B cell (primary cell): ENCODE data around the gene RRM1. TPM values are rescaled to one million over a fixed set of nuclear protein-coding genes. Genes with fewer than 3 reads are reported as not detected.

Source experiments
- ATAC-seq: fragments of 200-7000 bp; cut with Tn5 transposase; one replicate; pipeline ENCODE4 v1.10.0; 2021; ENCODE audit warnings: low read depth, mild to moderate bottlenecking, moderate number of reproducible peaks, moderate library complexity
- CTCF ChIA-PET: fragments of 350-600 bp; sonication (Branson Sonifier 250); formaldehyde crosslinking; loops from one replicate; lab custom pipeline; 2021; ENCODE audit warnings: antibody characterized with exemption, inconsistent platforms; lab: Charles Lee
- POLR2A ChIA-PET: fragments of 350-600 bp; sonication (Branson Sonifier 250); formaldehyde crosslinking; loops from one replicate; lab custom pipeline; 2021; ENCODE audit warnings: antibody characterized with exemption; lab: Charles Lee
- DNase-seq: peaks from one replicate; pipeline ENCODE4 v3.0.0; 2013
- H2AFZ ChIP-seq: 2 replicates; pipeline ENCODE4 v1.6.1; 2012; ENCODE audit warnings: mild to moderate bottlenecking, low read depth, low read length; ENCODE audit not compliant: insufficient read depth, poor library complexity, severe bottlenecking
- H3K27ac ChIP-seq, 2 donors: 1 replicate in 1 of 2; 2 replicates in 1 of 2; pipeline ENCODE4 v1.5.1; 2012 to 2013; ENCODE audit warnings: low read length in 2 of 2, mild to moderate bottlenecking in 2 of 2, moderate library complexity in 1 of 2
- H3K27me3 ChIP-seq, 4 experiments: fragments of 200-600 bp in 1 of 4; sonication (generic) in 1 of 4; replicated peaks in 1 of 4; 1 replicate in 2 of 4; 2 replicates in 2 of 4; pipeline versions ENCODE4 v1.6.1 to v1.7.0; 2013 to 2016; ENCODE audit warnings: low read length in 3 of 4, mild to moderate bottlenecking in 2 of 4, mixed read lengths in 1 of 4, moderate library complexity in 1 of 4; ENCODE audit not compliant: insufficient read depth in 4 of 4, control insufficient read depth in 3 of 4; ENCODE audit errors: control extremely low read depth in 1 of 4
- H3K36me3 ChIP-seq, 2 experiments: replicated peaks in 1 of 2; 1 replicate in 1 of 2; 2 replicates in 1 of 2; pipeline versions ENCODE4 v1.6.1 to v1.7.1; 2013; ENCODE audit warnings: low read length in 1 of 2; ENCODE audit not compliant: insufficient read depth in 2 of 2, control insufficient read depth in 1 of 2; ENCODE audit errors: control extremely low read depth in 1 of 2, extremely low read depth in 1 of 2
- H3K4me1 ChIP-seq, 2 donors: fragments of 200-600 bp in 1 of 2; sonication (generic) in 1 of 2; 1 replicate in 1 of 2; 2 replicates in 1 of 2; pipeline versions ENCODE4 v1.5.1 to v1.6.1; 2013 to 2017; ENCODE audit warnings: low read length in 2 of 2; ENCODE audit not compliant: control insufficient read depth in 2 of 2, insufficient read depth in 2 of 2
- H3K4me2 ChIP-seq: replicated peaks from 2 replicates; pipeline ENCODE3; 2012; ENCODE audit warnings: mild to moderate bottlenecking, low read depth, low read length; ENCODE audit not compliant: poor library complexity, severe bottlenecking
- H3K4me3 ChIP-seq, 5 experiments: fragments of 200-600 bp in 1 of 5; sonication (generic) in 1 of 5; 1 replicate in 3 of 5; 2 replicates in 2 of 5; pipeline versions ENCODE4 v1.5.1 to v1.7.0; 2011 to 2016; ENCODE audit warnings: low read length in 4 of 5, mild to moderate bottlenecking in 4 of 5, low read depth in 2 of 5, control low read depth in 1 of 5, moderate library complexity in 1 of 5; ENCODE audit not compliant: insufficient read depth in 1 of 5; ENCODE audit errors: control extremely low read depth in 1 of 5, extremely low read depth in 1 of 5
- H3K79me2 ChIP-seq: fragments of 200-600 bp; sonication (generic); one replicate; pipeline ENCODE4 v1.6.0; 2016; ENCODE audit warnings: low read length; ENCODE audit not compliant: control insufficient read depth, insufficient read depth
- H3K9ac ChIP-seq: fragments of 200-600 bp; sonication (generic); 2 replicates; pipeline ENCODE4 v1.6.1; 2017; ENCODE audit warnings: mild to moderate bottlenecking, low read length, moderate library complexity
- H3K9me3 ChIP-seq, 3 donors: one replicate each; pipeline versions ENCODE4 v1.6.1 to v1.7.1; 2013; ENCODE audit warnings: low read length in 2 of 3; ENCODE audit not compliant: control insufficient read depth in 2 of 3, insufficient read depth in 1 of 3; ENCODE audit errors: control extremely low read depth in 1 of 3
- H4K20me1 ChIP-seq: 2 replicates; pipeline ENCODE4 v1.6.0; 2012; ENCODE audit warnings: mild to moderate bottlenecking, low read length; ENCODE audit not compliant: insufficient read depth, control insufficient read depth, poor library complexity, severe bottlenecking
- H3K27ac Mint-ChIP-seq: one replicate; pipeline ENCODE4 v1.8.0; 2021; ENCODE audit warnings: mixed read lengths
- H3K27me3 Mint-ChIP-seq: one replicate; pipeline ENCODE4 v1.8.0; 2021; ENCODE audit warnings: mixed read lengths
- H3K4me1 Mint-ChIP-seq: one replicate; pipeline ENCODE4 v1.8.0; 2021; ENCODE audit warnings: mixed read lengths
- H3K4me3 Mint-ChIP-seq: one replicate; pipeline ENCODE4 v1.8.0; 2021; ENCODE audit warnings: mixed read lengths
- H3K9me3 Mint-ChIP-seq: one replicate; pipeline ENCODE4 v1.8.0; 2022; ENCODE audit warnings: mixed read lengths; ENCODE audit not compliant: insufficient read depth
- EZH2 ChIP-seq: IDR thresholded peaks from 2 replicates; pipeline ENCODE4 v1.6.1; 2012; ENCODE audit warnings: borderline replicate concordance, low read depth, mild to moderate bottlenecking, moderate library complexity, low read length; ENCODE audit not compliant: insufficient read depth, poor library complexity, severe bottlenecking
- WGBS: methylation state at CpG from one replicate; pipeline ENCODE4 v1.1.5; 2013; ENCODE audit warnings: missing lambda C conversion rate; ENCODE audit not compliant: insufficient coverage; 5-methylcytosine and 5-hydroxymethylcytosine counted together
- intact Hi-C: fragments of 100-400 bp; cut with micrococcal nuclease; formaldehyde crosslinking; loops from one replicate; pipeline ENCODE4 v1.10.0; 2022
- polyA plus RNA-seq: library from polyadenylated mRNA; depleted of rRNA; stranded (reverse); fragments of >200 nt; gene quantifications from 2 replicates; pipeline ENCODE4 v1.2.3, GENCODE V29; 2012
- total RNA-seq, 2 donors: library from RNA; stranded (reverse); fragments of 120-200 nt in 1 of 2; gene quantifications; 1 replicate in 1 of 2; 2 replicates in 1 of 2; pipeline versions ENCODE4 v1.2.3 to v1.2.4, GENCODE V29; 2013 to 2022
- TF ChIP-seq, protein P1 (sequence below): fragments of 200-600 bp; IDR thresholded peaks from one replicate; pipeline ENCODE4 v1.8.0; 2022; ENCODE audit warnings: antibody characterized with exemption, mild to moderate bottlenecking

The RRM1 gene
- total and polyA plus RNA-seq, 2 donors (not counting 1 experiment from before 2014, with no cell fraction given), result 6.0 to 24.5 TPM

DNA sequence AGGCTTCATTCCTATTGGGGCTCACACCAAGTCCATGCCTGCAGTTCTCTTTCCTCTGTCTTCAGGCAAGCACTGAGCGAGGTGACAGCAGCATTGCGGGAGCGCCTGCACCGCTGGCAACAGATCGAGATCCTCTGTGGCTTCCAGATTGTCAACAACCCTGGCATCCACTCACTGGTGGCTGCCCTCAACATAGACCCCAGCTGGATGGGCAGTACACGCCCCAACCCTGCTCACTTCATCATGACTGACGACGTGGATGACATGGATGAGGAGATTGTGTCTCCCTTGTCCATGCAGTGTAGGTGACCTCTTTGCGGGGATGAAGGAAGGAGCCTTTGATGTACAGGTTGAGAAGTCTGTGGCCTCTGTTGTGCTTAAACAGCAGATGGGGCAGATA is 11.4 kb upstream of the RRM1 start:
- H3K9ac ChIP-seq, result no peak overlapping the region
- Mint-ChIP-seq H3K27ac (no peak overlapping the region), H3K4me3 (no peak overlapping the region), H3K4me1 (no peaks in the 10 kb centered on the region), H3K27me3 (no peaks in the 10 kb centered on the region), H3K9me3 (no peaks in the 10 kb centered on the region)
- H3K79me2 ChIP-seq, result no peaks in the 10 kb centered on the region
- TF ChIP-seq, protein P1, sequence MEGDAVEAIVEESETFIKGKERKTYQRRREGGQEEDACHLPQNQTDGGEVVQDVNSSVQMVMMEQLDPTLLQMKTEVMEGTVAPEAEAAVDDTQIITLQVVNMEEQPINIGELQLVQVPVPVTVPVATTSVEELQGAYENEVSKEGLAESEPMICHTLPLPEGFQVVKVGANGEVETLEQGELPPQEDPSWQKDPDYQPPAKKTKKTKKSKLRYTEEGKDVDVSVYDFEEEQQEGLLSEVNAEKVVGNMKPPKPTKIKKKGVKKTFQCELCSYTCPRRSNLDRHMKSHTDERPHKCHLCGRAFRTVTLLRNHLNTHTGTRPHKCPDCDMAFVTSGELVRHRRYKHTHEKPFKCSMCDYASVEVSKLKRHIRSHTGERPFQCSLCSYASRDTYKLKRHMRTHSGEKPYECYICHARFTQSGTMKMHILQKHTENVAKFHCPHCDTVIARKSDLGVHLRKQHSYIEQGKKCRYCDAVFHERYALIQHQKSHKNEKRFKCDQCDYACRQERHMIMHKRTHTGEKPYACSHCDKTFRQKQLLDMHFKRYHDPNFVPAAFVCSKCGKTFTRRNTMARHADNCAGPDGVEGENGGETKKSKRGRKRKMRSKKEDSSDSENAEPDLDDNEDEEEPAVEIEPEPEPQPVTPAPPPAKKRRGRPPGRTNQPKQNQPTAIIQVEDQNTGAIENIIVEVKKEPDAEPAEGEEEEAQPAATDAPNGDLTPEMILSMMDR, result no peak
- no peak for TF ChIP-seq EZH2
- intact Hi-C loops, result no loop called here
- H3K9me3 ChIP-seq, result no peaks in the 10 kb centered on the region
- 100% methylated on average over 5 of the region's 9 CpGs for WGBS
- ChIA-PET CTCF (interaction anchor here (1.7 to 3.3 kb wide), 2 partner anchors 11 to 234 kb away, joined by 11 to 26 read pairs; no protein-coding TSS in a partner anchor), POLR2A (no interaction called here)
- H4K20me1 ChIP-seq, result no peaks in the 10 kb centered on the region
- H2AFZ ChIP-seq, result no peak overlapping the region
- no peaks in the 10 kb centered on the region for H3K4me1 ChIP-seq
- ATAC-seq (no peak), DNase-seq (no peak)
- H3K27me3 ChIP-seq, result no peaks in the 10 kb centered on the region
- no peak overlapping the region for H3K4me2 ChIP-seq
- no peak overlapping the region for H3K4me3 ChIP-seq
- peaks cover 25 to 70% of the 10 kb centered on the region in 2 experiments for H3K36me3 ChIP-seq
- no peak overlapping the region for H3K27ac ChIP-seq

DNA sequence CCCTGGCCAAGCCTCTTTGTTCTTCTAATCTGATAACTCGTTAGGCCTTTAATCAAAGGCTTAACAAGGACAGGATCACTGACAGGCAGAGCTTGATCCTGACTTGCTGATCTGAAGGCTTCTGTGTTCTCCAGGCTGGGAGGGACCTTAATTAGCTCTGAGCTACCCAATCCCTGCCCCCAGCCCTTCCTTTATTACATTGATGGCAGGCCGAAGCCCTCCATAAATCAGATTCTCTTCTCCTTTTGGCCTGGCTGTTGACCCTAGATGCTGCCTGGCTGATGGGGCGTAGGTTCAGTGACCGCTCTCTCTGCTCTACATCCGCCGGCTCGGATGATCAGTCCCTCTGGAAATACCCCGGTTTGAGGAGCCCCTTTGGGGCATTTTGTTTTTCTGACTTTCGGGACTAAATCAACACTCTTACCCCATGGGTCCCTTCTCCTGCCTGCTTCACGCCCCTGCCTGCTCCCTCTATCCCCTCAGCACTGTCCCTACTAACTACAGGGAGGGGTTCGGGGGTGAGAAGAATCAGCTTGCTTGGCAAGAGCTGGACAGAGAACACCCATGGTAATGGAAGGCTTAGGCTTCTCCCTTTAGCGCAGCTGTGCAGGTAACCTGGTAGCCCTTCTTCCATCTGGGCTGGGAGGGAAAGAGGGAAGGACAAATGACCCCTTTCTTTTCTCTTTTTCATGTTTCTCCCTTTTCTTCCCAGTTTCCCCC is 10.0 kb upstream of the RRM1 start:
- Histone ChIP-seq H3K4me2 (no peak overlapping the region), H2AFZ (no peak overlapping the region), H3K4me3 (no peak overlapping the region), H3K79me2 (no peaks in the 10 kb centered on the region), H3K4me1 (peaks cover 0 to under 1% of the 10 kb centered on the region in 2 donors), H3K36me3 (peaks cover 25 to 77% of the 10 kb centered on the region in 2 experiments), H3K27ac (no peak overlapping the region), H3K27me3 (no peaks in the 10 kb centered on the region), H3K9me3 (no peaks in the 10 kb centered on the region), H4K20me1 (no peaks in the 10 kb centered on the region), H3K9ac (no peak overlapping the region)
- H3K27ac Mint-ChIP-seq, result no peak overlapping the region
- no peaks in the 10 kb centered on the region for H3K27me3 Mint-ChIP-seq
- intact Hi-C loops, result no loop called here
- no peaks in the 10 kb centered on the region for H3K9me3 Mint-ChIP-seq
- DNase-seq, result no peak
- 100% methylated on average over 6 of the region's 12 CpGs for WGBS
- no peak overlapping the region for H3K4me3 Mint-ChIP-seq
- H3K4me1 Mint-ChIP-seq, result no peaks in the 10 kb centered on the region
- ChIA-PET POLR2A (interaction anchor here (0.6 kb wide), 1 partner anchor 241 kb away, joined by 5 read pairs; no protein-coding TSS in a partner anchor), CTCF (interaction anchor here (1.1 to 3.1 kb wide), 2 partner anchors 12 to 27 kb away, joined by 3 to 23 read pairs; no protein-coding TSS in a partner anchor)
- no peak for ATAC-seq
- no peak for TF ChIP-seq EZH2
- TF ChIP-seq, protein P1, result no peak
